K562 (cell line): ENCODE results near the gene ITPRIPL2. TPM values are rescaled to one million over a fixed set of nuclear protein-coding genes. Genes with fewer than 3 reads are reported as not detected.

Source experiments
- COPS2 ChIP-seq: fragments of 450-650 bp; conservative IDR thresholded peaks from 2 replicates; pipeline ENCODE4 v1.6.1; 2016; ENCODE audit warnings: mild to moderate bottlenecking, moderate library complexity
- CTCFL ChIP-seq: IDR thresholded peaks from 2 replicates; pipeline ENCODE4 v1.6.1; 2011; ENCODE audit warnings: borderline replicate concordance, low read depth, mild to moderate bottlenecking, moderate library complexity, low read length; ENCODE audit not compliant: insufficient read depth, poor library complexity, severe bottlenecking
- CUX1 ChIP-seq: fragments of 200-800 bp; sonication (Bioruptor generic); IDR thresholded peaks from 2 replicates; pipeline ENCODE4 v1.6.1; 2016; ENCODE audit warnings: missing genetic modification characterization, missing compliant biosample characterization
- DACH1 ChIP-seq: fragments of 450-650 bp; IDR thresholded peaks from 2 replicates; pipeline ENCODE4 v1.6.1; 2018; ENCODE audit not compliant: partially characterized antibody
- DDX20 ChIP-seq: fragments of 450-650 bp; IDR thresholded peaks from 2 replicates; pipeline ENCODE4 v1.6.1; 2016; ENCODE audit warnings: missing genetic modification characterization, low read depth, mild to moderate bottlenecking, missing compliant biosample characterization, moderate library complexity
- KAT2B ChIP-seq: IDR thresholded peaks from one replicate; pipeline ENCODE4 v1.6.1; 2012; ENCODE audit warnings: low read depth, mild to moderate bottlenecking, control low read depth, inconsistent platforms, low read length, moderate library complexity
- L3MBTL2 ChIP-seq: fragments of 450-650 bp; IDR thresholded peaks from 2 replicates; pipeline ENCODE4 v1.6.1; 2016; ENCODE audit warnings: mild to moderate bottlenecking, moderate library complexity
- NFIC ChIP-seq: fragments of 450-650 bp; IDR thresholded peaks from 2 replicates; pipeline ENCODE4 v1.6.1; 2017; ENCODE audit warnings: mild to moderate bottlenecking, inconsistent platforms
- POU5F1 ChIP-seq: fragments of 150-350 bp; IDR thresholded peaks from 2 replicates; pipeline ENCODE4 v1.6.1; 2014; ENCODE audit warnings: borderline replicate concordance, low read length, low read depth, mild to moderate bottlenecking; ENCODE audit not compliant: partially characterized antibody
- RUNX1 ChIP-seq: sonication (generic); IDR thresholded peaks from 2 replicates; pipeline ENCODE4 v1.6.1; 2016; ENCODE audit warnings: antibody characterized with exemption, low read depth
- WHSC1 ChIP-seq: IDR thresholded peaks from one replicate; pipeline ENCODE4 v1.6.1; 2012; ENCODE audit warnings: low read length, control low read depth, inconsistent platforms
- ZNF75A ChIP-seq: fragments of 450-650 bp; formaldehyde crosslinking; IDR thresholded peaks from 2 replicates; pipeline ENCODE4 v1.4.0; 2020; ENCODE audit warnings: mild to moderate bottlenecking
- polyA plus RNA-seq, 8 experiments: library from polyadenylated mRNA; depleted of rRNA in 4 of 8; stranded (reverse) in 5 of 8; unstranded in 3 of 8; fragments of >200 nt; fragmentation: Nextera tagmentation in 2 of 8; fragmentation: Illumina TruSeq in 1 of 8; extraction: Ambion mirVana in 2 of 8; extraction: Trizol in 1 of 8; gene quantifications; 2 replicates each; pipeline versions ENCODE4 v1.2.1 to v1.2.3, GENCODE V29; 2011 to 2014; ENCODE audit warnings: inconsistent platforms in 1 of 8, missing spikeins in 1 of 8
- total RNA-seq, 7 experiments: library from RNA; depleted of rRNA in 6 of 7; stranded (reverse); fragments of >200 nt in 6 of 7; fragmentation: Illumina TruSeq in 2 of 7; extraction: Trizol in 2 of 7; gene quantifications; 2 replicates each; pipeline versions ENCODE4 v1.2.1 to v1.2.3, GENCODE V29; 2011 to 2021; ENCODE audit warnings: low replicate concordance in 1 of 7
- TF ChIP-seq, protein P1 (sequence below): fragments of 450-650 bp; IDR thresholded peaks from 2 replicates; pipeline ENCODE4 v1.6.1; 2017; ENCODE audit warnings: antibody characterized with exemption
- TF ChIP-seq, protein P2 (sequence below): fragments of 450-650 bp; formaldehyde crosslinking; IDR thresholded peaks from 2 replicates; pipeline ENCODE4 v1.4.0; 2022; ENCODE audit warnings: missing genetic modification characterization
- TF ChIP-seq, protein P3 (sequence below): sonication (generic); formaldehyde crosslinking; IDR thresholded peaks from 2 replicates; pipeline ENCODE4 v1.5.0; 2020; ENCODE audit warnings: missing genetic modification reagents

ITPRIPL2 gene
- total and polyA plus RNA-seq, 9 of the 15 experiments (the other 6 are each of a cell fraction or from before 2014, with no cell fraction given): 0.04 to 2.2 (median 0.58) TPM

DNA sequence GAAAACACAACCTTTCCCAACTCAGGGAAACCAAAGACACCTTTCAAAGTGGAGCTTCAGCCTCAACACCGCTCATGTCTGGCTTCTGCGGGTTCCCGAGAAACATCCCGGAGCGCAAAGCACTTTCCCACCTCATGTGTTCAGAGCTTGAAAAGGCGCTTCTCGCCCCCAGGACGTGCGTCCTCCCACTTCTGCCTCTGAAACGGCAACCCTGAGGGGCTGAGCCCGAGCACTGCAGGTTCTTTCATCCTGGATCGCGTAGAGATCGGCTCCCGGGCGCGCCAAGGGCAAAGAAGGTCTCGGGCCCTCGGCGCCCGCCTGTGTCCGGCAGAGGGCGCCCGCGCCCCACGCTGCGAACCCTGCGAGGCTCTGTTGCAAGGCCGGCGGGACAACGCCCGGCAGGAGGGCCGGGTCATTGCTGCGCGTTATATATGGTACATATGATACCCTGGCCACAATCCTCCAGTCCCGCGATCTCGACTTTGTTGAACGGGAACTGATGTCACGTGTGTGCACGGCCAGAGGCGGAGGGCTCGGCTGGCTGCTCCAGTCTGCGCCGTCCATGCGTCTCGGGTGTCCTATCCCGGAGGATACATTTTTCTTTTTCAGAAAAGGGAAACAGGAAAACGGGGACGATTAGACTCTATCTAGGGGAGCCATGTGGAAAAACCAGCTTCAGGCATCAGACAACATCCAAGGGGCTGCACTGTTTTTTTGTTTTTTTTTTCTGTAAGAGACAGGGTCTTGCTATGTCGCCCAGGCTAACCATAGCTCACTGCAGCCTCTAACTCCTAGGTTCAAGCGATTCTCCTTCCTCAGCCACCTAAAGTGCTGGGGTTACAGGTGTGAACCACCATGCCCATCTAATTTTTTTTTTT is 27.2 kb upstream of the ITPRIPL2 start (continued):
- TF ChIP-seq L3MBTL2 (peak; percentile 73; the same call in 1 of the 2 replicates), CUX1 (CRISPR knock-in tag) (no peak), POU5F1 (no peak), WHSC1 (no peak), DDX20 (no peak), CTCFL (peak; percentile 13), DACH1 (no peak), RUNX1 (no peak), NFIC (peak; percentile 36; the same call in 1 of the 2 replicates), ZNF75A (CRISPR knock-in tag) (no peak), KAT2B (no peak), COPS2 (no peak)
- TF ChIP-seq, protein P1, sequence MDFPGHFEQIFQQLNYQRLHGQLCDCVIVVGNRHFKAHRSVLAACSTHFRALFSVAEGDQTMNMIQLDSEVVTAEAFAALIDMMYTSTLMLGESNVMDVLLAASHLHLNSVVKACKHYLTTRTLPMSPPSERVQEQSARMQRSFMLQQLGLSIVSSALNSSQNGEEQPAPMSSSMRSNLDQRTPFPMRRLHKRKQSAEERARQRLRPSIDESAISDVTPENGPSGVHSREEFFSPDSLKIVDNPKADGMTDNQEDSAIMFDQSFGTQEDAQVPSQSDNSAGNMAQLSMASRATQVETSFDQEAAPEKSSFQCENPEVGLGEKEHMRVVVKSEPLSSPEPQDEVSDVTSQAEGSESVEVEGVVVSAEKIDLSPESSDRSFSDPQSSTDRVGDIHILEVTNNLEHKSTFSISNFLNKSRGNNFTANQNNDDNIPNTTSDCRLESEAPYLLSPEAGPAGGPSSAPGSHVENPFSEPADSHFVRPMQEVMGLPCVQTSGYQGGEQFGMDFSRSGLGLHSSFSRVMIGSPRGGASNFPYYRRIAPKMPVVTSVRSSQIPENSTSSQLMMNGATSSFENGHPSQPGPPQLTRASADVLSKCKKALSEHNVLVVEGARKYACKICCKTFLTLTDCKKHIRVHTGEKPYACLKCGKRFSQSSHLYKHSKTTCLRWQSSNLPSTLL: no peak
- TF ChIP-seq, protein P2, sequence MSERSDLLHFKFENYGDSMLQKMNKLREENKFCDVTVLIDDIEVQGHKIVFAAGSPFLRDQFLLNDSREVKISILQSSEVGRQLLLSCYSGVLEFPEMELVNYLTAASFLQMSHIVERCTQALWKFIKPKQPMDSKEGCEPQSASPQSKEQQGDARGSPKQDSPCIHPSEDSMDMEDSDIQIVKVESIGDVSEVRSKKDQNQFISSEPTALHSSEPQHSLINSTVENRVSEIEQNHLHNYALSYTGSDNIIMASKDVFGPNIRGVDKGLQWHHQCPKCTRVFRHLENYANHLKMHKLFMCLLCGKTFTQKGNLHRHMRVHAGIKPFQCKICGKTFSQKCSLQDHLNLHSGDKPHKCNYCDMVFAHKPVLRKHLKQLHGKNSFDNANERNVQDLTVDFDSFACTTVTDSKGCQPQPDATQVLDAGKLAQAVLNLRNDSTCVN (CRISPR knock-in tag): 0 out of 2 replicates have a peak, but pooled peaks have one; percentile 27
- TF ChIP-seq, protein P3, sequence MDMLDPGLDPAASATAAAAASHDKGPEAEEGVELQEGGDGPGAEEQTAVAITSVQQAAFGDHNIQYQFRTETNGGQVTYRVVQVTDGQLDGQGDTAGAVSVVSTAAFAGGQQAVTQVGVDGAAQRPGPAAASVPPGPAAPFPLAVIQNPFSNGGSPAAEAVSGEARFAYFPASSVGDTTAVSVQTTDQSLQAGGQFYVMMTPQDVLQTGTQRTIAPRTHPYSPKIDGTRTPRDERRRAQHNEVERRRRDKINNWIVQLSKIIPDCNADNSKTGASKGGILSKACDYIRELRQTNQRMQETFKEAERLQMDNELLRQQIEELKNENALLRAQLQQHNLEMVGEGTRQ (CRISPR knock-in tag): peak; percentile 83
